Keratinocyte (primary cell): ENCODE data around the gene LACTB. TPM values are rescaled to one million over a fixed set of nuclear protein-coding genes. Genes with fewer than 3 reads are reported as not detected.

ENCODE experiments used
- DNase-seq: peaks from one replicate; pipeline ENCODE4 v3.0.0-alpha.2; 2011; ENCODE audit warnings: low read depth, missing footprints, low spot score
- FAIRE-seq: peaks from 2 replicates; lab custom pipeline; 2011; peaks lifted over from hg19 to GRCh38; lab: Jason Lieb, UNC
- H2AFZ ChIP-seq: 2 replicates; pipeline ENCODE4 v1.6.0; 2012; ENCODE audit warnings: low read length, control low read depth, inconsistent platforms; ENCODE audit not compliant: control insufficient read depth
- H3K27ac ChIP-seq: 2 replicates; pipeline ENCODE4 v1.5.1; 2011; ENCODE audit warnings: low read length; ENCODE audit not compliant: control insufficient read depth, insufficient read depth
- H3K27me3 ChIP-seq: 3 replicates; pipeline ENCODE4 v1.6.0; 2011; ENCODE audit warnings: low read length; ENCODE audit not compliant: control insufficient read depth, insufficient read depth; ENCODE audit errors: extremely low read depth
- H3K36me3 ChIP-seq, 2 experiments: 2 replicates in 1 of 2; 3 replicates in 1 of 2; pipeline ENCODE4 v1.5.1; 2011; ENCODE audit warnings: low read length in 2 of 2, mild to moderate bottlenecking in 1 of 2; ENCODE audit not compliant: control insufficient read depth in 2 of 2, insufficient read depth in 2 of 2; ENCODE audit errors: extremely low read depth in 1 of 2
- H3K4me1 ChIP-seq: 3 replicates; pipeline ENCODE4 v1.5.1; 2011; ENCODE audit warnings: low read length; ENCODE audit not compliant: control insufficient read depth, insufficient read depth; ENCODE audit errors: extremely low read depth
- H3K4me2 ChIP-seq: 3 replicates; pipeline ENCODE4 v1.6.0; 2011; ENCODE audit warnings: low read depth, low read length; ENCODE audit not compliant: control insufficient read depth, insufficient read depth; ENCODE audit errors: extremely low read depth
- H3K4me3 ChIP-seq, 3 experiments: fragments of 200-600 bp in 1 of 3; sonication (generic) in 1 of 3; 2 replicates in 2 of 3; 3 replicates in 1 of 3; pipeline ENCODE4 v1.5.1; 2011 to 2016; ENCODE audit warnings: low read length in 3 of 3, mild to moderate bottlenecking in 3 of 3, control low read depth in 2 of 3, inconsistent platforms in 1 of 3, low read depth in 1 of 3, mixed read lengths in 1 of 3, mixed run types in 1 of 3, moderate library complexity in 1 of 3; ENCODE audit not compliant: control insufficient read depth in 2 of 3, insufficient read depth in 2 of 3; ENCODE audit errors: extremely low read depth in 1 of 3
- H3K79me2 ChIP-seq: 2 replicates; pipeline ENCODE4 v1.6.0; 2012; ENCODE audit warnings: low read length; ENCODE audit not compliant: control insufficient read depth, insufficient read depth
- H3K9ac ChIP-seq: 3 replicates; pipeline ENCODE4 v1.6.0; 2011; ENCODE audit warnings: low read length; ENCODE audit not compliant: control insufficient read depth, insufficient read depth; ENCODE audit errors: extremely low read depth
- H3K9me1 ChIP-seq: 3 replicates; pipeline ENCODE4 v1.6.0; 2011; ENCODE audit warnings: low read length; ENCODE audit not compliant: control insufficient read depth, insufficient read depth; ENCODE audit errors: extremely low read depth
- H3K9me3 ChIP-seq: 2 replicates; pipeline ENCODE4 v1.5.1; 2012; ENCODE audit warnings: low read depth, low read length; ENCODE audit not compliant: control insufficient read depth
- H4K20me1 ChIP-seq: 3 replicates; pipeline ENCODE4 v1.6.0; 2011; ENCODE audit warnings: low read length; ENCODE audit not compliant: control insufficient read depth, insufficient read depth; ENCODE audit errors: extremely low read depth
- CTCF ChIP-seq, 3 experiments: IDR thresholded peaks in 1 of 3; conservative IDR thresholded peaks in 1 of 3; optimal IDR thresholded peaks in 1 of 3; 2 replicates in 2 of 3; 3 replicates in 1 of 3; pipeline versions ENCODE3 to v1.5.1; 2011; ENCODE audit warnings: low read length in 3 of 3, mild to moderate bottlenecking in 3 of 3, moderate library complexity in 2 of 3, control low read depth in 1 of 3, inconsistent platforms in 1 of 3; ENCODE audit not compliant: insufficient read depth in 2 of 3; ENCODE audit errors: extremely low read depth in 1 of 3
- EZH2 ChIP-seq: IDR thresholded peaks from one replicate; pipeline ENCODE4 v1.6.1; 2012; ENCODE audit warnings: inconsistent platforms, mild to moderate bottlenecking, low read length, moderate library complexity
- dilution Hi-C: fragments of 300-500 bp; cut with MboI; formaldehyde crosslinking; loops from one replicate; pipeline ENCODE4 v1.7.0; 2020; ENCODE audit warnings: low sequenced_read_pairs; ENCODE audit not compliant: extremely low pct_ligation_motif_present
- polyA plus RNA-seq, 5 experiments: library from polyadenylated mRNA; depleted of rRNA in 3 of 5; stranded (reverse) in 3 of 5; stranded (forward) in 1 of 5; unstranded in 1 of 5; fragments of >200 nt; gene quantifications; 1 replicate in 1 of 5; 2 replicates in 3 of 5; 3 replicates in 1 of 5; pipeline versions ENCODE4 v1.2.1 to v1.2.3, GENCODE V29; 2011 to 2012; ENCODE audit warnings: missing spikeins in 2 of 5, low read depth in 1 of 5, low replicate concordance in 1 of 5

LACTB gene
- polyA plus RNA-seq, 1 donor (not counting 4 experiments of a cell fraction or from before 2014, with no cell fraction given), result 27.4 TPM

GRCh38 chr15:63190769-63191649 is 69.3 kb downstream of the LACTB start:
- peaks cover 33% of the 10 kb centered on the region for H3K4me1 ChIP-seq
- H2AFZ ChIP-seq, result no peak overlapping the region
- dilution Hi-C loops, result no loop called here
- peak overlapping the region; percentile 60 for H3K27ac ChIP-seq
- H4K20me1 ChIP-seq, result no peaks in the 10 kb centered on the region
- no peaks in the 10 kb centered on the region for H3K36me3 ChIP-seq
- H3K9me1 ChIP-seq, result no peaks in the 10 kb centered on the region
- no peak for FAIRE-seq
- H3K27me3 ChIP-seq, result no peaks in the 10 kb centered on the region
- H3K9me3 ChIP-seq, result no peaks in the 10 kb centered on the region
- peak overlapping the region; percentile 75 to 93 (median 86) for H3K4me3 ChIP-seq
- H3K4me2 ChIP-seq, result peak overlapping the region; percentile 88
- no peak overlapping the region for H3K9ac ChIP-seq
- peaks cover 49% of the 10 kb centered on the region for H3K79me2 ChIP-seq
- no peak for TF ChIP-seq CTCF (optimal IDR thresholded peaks at IDR 0.05 in 1 of 3, IDR thresholded peaks at IDR 0.05 in 1 of 3, conservative IDR thresholded peaks at IDR 0.05 in 1 of 3; ENCODE audit: extremely low read depth in 1 of 3, insufficient read depth in 2 of 3, low read length in 3 of 3)
- no peak for TF ChIP-seq EZH2
- DNase-seq, result no peak

Other genes with a start within 250 kb of the LACTB start
- gene TPM1, start 79.1 kb upstream of the LACTB start, polyA plus RNA-seq, result 348 to 381 TPM (median 370 TPM) in 3 replicates
- gene RPS27L, start 35.6 kb downstream of the LACTB start, polyA plus RNA-seq, result 123 to 208 TPM (median 154 TPM) in 3 replicates
- gene RAB8B, start 67.7 kb downstream of the LACTB start, polyA plus RNA-seq, result 26.4 to 34.6 TPM (median 31.2 TPM) in 3 replicates
- 4.6 to 7.7 TPM (median 7.0 TPM) in 3 replicates for gene APH1B, start 155.7 kb downstream of the LACTB start, polyA plus RNA-seq